Right cardiac atrium (tissue), 5 donors: ENCODE data around the gene UBE2V1. TPM values are rescaled to one million over a fixed set of nuclear protein-coding genes. Genes with fewer than 3 reads are reported as not detected.
"Not testable (repeated sequence)": the region's sequence is repeated elsewhere in the genome, so short reads cannot be mapped to it uniquely, and the experiment has no call there.

Experiments
- ATAC-seq, 2 donors: fragments of 200-7000 bp; cut with Tn5 transposase; one replicate each; pipeline versions ENCODE4 v1.8.0 to v1.9.1; 2020; ENCODE audit warnings: moderate library complexity in 2 of 2, mild to moderate bottlenecking in 1 of 2
- DNase-seq, 3 donors: peaks; one replicate each; pipeline ENCODE4 v3.0.0-alpha.2; 2020
- H3K27ac ChIP-seq: one replicate; pipeline ENCODE4 v1.5.1; 2013; ENCODE audit warnings: mild to moderate bottlenecking, low read length, control low read depth, moderate library complexity
- H3K27me3 ChIP-seq: one replicate; pipeline ENCODE4 v1.6.1; 2013; ENCODE audit not compliant: control insufficient read depth, insufficient read depth
- H3K4me1 ChIP-seq: one replicate; pipeline ENCODE4 v1.6.1; 2013; ENCODE audit warnings: low read length; ENCODE audit not compliant: control insufficient read depth, insufficient read depth
- H3K4me3 ChIP-seq: one replicate; pipeline ENCODE4 v1.5.1; 2013; ENCODE audit warnings: low read length, control low read depth
- H3K9me3 ChIP-seq: one replicate; pipeline ENCODE4 v1.6.1; 2013; ENCODE audit warnings: low read length; ENCODE audit not compliant: control insufficient read depth
- WGBS: extraction: QIAGEN DNeasy Blood & Tissue Kit; methylation state at CpG from one replicate; pipeline ENCODE4 v1.1.7; 2013; 5-methylcytosine and 5-hydroxymethylcytosine counted together
- intact Hi-C, 4 donors: fragments of 100-400 bp; cut with DNase I; formaldehyde crosslinking; loops; one replicate each; pipeline versions ENCODE4 v1.11.0 to v1.14.0; 2022 to 2023
- polyA plus RNA-seq: library from polyadenylated mRNA; stranded (reverse); fragments of 200-250 nt; gene quantifications from one replicate; pipeline ENCODE4 v1.2.3, GENCODE V29; 2013
- total RNA-seq, 4 donors: library from RNA; stranded (reverse); fragmentation: NEBNext Ultra II Directional; extraction: Animal tissue kit (Norgen Biotek cat#: 25700); gene quantifications; one replicate each; pipeline ENCODE4 v1.2.1, GENCODE V29; 2021
- donor health status: healthy with polysubstance abuse.
- donor health status: DM: no; HTN: yes; CAD: no.
- donor health status: DM: no; HTN: no; CAD: no.
- donor health status: DM: no; HTN: yes; CAD: no; lungs with severe emphysema.
- donor health status: DM: yes; HTN: yes; CAD: no.

The UBE2V1 gene
- total and polyA plus RNA-seq, 5 donors: 86.0 to 120 (median 89.0) TPM

DNA sequence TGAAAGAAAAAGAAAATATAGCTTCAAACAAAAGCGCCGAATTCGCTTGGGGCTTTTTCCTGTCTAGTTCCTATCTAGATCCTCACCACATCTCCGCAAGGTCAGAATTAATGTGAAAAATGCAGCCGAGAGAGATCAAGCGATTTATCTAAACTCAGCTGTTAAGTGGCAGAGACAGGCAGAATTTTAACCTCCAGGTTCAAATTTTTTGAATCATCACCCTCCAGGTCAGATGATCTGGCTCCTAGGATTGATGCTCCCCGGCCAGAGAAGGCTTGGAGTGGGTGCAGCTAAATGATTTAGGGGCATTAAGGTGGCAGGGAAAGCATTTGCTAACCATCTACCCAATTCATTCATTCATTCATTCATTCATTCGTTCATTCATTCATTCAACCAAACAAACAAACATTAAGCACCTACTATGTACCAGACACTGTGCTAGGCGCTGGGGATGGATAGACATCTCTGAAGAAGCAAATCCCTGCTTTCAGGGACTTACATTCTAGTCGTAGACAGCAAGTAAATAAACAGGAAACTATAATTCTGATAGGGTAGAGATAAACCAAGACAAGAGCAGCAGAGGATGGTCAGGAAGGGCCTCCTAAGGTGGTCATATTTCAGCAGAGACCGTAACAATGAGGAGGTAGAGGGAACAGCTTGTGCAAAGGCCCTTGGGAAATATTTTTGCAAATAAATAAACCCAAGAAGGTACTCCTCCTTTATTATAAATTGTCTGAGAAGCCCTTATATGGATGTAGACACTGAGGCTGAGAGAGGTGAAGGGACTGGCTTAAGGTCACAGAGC is 672 bp upstream of the UBE2V1 start:
- no peaks in the 10 kb centered on the region for H3K9me3 ChIP-seq
- 18% methylated on average over 11 of the region's 11 CpGs for WGBS
- intact Hi-C loops: no loop called here
- peak overlapping the region; percentile 99 for H3K4me3 ChIP-seq
- H3K27ac ChIP-seq: peak overlapping the region; percentile 100
- ATAC-seq (no peak), DNase-seq (no peak)
- no peaks in the 10 kb centered on the region for H3K27me3 ChIP-seq
- peaks cover 24% of the 10 kb centered on the region for H3K4me1 ChIP-seq

DNA sequence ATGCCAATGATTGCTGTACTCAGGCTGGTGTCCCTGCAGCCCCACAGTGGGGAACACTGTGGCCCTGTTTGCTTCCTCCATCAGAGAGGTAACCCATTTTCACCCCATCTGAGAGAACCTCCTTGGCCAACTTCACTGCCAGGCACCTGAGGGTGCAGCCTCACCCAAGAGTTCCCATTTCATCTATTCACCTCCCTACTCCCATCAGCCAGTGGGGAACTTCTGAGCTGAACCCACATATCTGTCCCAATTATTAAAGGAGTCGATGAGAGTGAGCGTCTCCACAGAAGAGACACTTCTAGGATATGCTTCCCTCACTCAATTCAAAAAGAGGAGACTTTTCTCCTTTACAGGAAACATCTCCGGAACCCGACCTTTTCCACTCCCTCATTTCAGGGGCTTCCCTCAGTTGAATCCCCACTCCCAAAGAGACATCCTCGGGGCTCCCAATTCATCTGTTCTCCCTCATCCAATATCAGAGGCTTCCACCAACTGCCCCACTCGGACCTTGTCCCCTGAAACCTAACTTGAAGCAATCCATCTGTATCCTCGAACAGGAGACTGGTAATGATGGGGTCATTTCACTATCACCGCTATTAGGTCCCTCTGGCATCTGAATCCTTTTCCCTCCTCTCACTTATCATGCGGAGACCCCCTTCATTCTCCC is 988 bp downstream of the UBE2V1 start:
- Histone ChIP-seq H3K9me3 (no peaks in the 10 kb centered on the region), H3K4me1 (peaks cover 37% of the 10 kb centered on the region), H3K4me3 (peak overlapping the region; percentile 99), H3K27me3 (no peaks in the 10 kb centered on the region), H3K27ac (peak overlapping the region; percentile 100)
- DNase-seq (no peak), ATAC-seq (no peak)
- WGBS: 9% methylated on average over 9 of the region's 9 CpGs
- intact Hi-C loops: no loop called here

DNA sequence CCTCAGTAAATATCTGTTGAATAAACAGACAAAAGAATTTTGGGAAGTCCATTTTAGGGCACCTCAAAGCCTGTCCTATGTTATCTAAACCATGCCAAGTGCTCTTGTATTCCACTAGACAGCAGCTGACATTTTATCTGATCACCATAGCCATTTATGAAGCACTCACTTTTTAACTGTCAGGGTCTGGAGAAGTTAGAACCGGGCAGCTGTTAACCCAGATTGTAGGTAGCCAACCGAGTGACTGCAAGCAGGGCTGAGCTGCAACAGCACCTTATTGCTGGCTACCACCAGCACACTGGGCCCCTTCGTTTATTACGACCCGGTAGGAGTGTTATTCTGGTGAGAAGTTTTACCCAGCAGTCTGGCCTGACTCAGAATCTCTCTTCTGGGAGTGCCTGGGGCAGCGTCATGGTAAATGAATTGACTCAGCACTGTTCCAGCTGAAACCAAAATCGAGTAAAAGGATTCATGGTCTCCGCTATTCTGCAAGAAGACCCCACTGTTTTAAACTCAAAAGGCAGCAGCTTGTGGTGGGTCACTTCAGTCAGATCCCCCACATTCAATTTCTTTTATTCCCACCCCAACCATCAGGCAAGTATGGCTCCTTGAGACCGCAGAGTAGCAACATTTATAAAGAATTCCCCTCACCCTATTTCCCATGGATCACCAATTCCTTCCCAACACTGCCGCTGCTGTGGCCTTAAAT is 1.7 kb downstream of the UBE2V1 start:
- Histone ChIP-seq H3K4me1 (peaks cover 36% of the 10 kb centered on the region), H3K27ac (peak overlapping the region; percentile 100), H3K27me3 (no peaks in the 10 kb centered on the region), H3K4me3 (peak overlapping the region; percentile 99), H3K9me3 (no peaks in the 10 kb centered on the region)
- WGBS: 46% methylated on average over 10 of the region's 10 CpGs
- no peak for DNase-seq
- intact Hi-C loops: no loop called here
- no peak for ATAC-seq

DNA sequence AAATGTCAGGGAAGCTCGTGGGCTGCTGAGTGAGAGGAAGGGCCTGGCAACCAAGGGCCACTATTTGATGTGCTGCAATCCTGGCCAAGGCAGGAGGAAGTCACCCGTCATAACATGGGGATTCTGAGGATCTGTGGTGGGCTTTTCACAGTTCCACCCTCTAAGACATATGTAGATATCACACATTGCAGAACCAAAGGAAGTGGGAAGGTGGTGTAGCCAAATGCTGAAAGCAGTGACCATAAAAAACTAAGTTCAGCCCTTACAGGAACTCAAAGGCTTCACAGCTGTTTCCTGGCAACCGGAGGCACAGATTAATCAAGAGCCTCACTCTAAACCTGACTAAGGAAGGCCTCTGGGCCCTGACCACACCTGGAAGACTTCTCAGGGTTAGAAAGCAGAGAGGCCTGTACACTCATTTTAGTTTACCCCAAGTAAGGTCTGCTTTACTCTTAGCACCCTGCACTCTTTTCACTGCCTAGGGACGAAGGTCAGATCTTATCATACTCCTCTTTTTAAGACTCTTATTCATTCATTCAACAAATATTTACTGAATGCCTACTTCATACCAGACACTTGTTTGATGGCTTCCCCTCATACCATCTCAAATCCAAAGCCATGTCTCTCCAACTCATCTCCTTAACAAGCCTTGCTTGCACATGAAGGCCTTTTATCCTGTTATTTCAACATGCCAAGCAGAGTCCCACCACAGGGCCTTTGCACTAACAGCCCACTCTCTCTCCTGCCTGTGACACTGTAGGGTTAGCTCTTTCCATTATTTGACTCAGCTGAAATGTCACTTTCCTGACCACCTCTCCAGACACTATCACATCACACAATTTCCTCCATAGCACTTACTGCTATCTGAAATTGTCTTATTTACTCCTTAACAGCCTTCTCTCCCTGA is 2.6 kb downstream of the UBE2V1 start:
- intact Hi-C loops: no loop called here
- Histone ChIP-seq H3K27ac (peak overlapping the region; percentile 41), H3K4me1 (peaks cover 35% of the 10 kb centered on the region), H3K27me3 (no peaks in the 10 kb centered on the region), H3K9me3 (no peaks in the 10 kb centered on the region), H3K4me3 (no peak overlapping the region)
- ATAC-seq (no peak), DNase-seq (no peak)
- WGBS: 23% methylated on average over 4 of the region's 4 CpGs

DNA sequence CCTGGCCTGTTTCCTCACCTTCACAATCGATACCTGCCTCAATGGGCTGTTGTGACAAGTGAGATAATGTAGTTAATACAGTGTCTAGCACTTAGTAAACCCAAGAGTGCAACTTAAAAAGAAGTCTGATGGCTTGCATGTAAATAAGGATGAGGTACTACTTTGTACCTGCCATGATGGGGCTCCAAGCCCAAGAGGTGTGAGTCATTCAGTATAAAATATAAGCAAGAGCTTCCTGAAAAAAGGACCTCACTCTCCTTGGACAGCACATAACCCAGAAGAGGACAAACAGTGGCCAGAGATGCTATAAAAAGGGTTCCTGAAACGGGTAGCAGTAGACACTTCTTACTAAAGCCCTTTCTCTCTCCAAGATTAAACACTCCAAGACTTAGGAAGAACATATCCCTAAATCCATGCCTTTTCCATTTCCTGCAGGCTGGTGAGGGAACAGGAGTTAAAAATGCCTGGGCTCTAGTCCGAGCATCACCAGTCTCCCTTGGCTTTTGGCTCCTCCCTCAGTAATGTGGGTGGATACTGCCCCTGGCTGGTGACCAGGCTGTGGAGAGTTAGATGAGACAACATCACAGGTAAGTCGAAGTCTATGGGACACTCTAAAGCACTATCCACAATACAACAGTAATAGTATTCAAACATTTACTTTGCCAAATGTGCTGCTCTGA is 4.3 kb downstream of the UBE2V1 start:
- 49% methylated on average over 4 of the region's 4 CpGs for WGBS
- DNase-seq (no peak), ATAC-seq (no peak)
- intact Hi-C loops: no loop called here
- no peak overlapping the region for H3K4me3 ChIP-seq
- peaks cover 35% of the 10 kb centered on the region for H3K4me1 ChIP-seq
- H3K27ac ChIP-seq: no peak overlapping the region
- H3K27me3 ChIP-seq: no peaks in the 10 kb centered on the region
- H3K9me3 ChIP-seq: no peaks in the 10 kb centered on the region

DNA sequence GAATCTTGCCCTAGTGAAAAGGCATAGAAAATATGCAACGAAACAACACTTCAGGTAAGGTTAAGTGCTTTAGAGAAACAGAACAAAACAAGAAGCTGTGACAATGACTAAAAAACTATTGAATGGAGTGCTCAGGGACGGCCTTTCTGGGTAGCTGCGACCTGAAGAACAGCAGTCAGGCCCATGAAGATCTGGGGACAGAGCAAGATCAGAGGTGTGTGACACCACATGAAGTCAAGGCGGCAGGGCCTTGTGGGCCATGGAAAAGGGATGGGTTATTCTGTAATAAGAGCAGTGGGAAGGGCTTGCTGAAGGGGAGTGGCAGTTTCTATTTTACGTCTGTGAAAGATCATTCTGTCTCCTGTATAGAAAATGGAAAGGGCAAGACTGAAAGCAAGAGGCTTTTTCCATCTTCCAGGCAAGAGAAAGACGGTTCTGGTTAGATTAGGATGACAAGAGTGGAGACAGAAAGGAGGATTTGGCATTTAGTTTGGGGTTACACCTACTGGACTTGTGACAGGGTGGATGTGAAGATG is 5.1 kb downstream of the UBE2V1 start:
- Histone ChIP-seq H3K9me3 (no peaks in the 10 kb centered on the region), H3K4me3 (no peak overlapping the region), H3K27ac (no peak overlapping the region), H3K27me3 (no peaks in the 10 kb centered on the region), H3K4me1 (peaks cover 35% of the 10 kb centered on the region)
- ATAC-seq (no peak), DNase-seq (no peak)
- intact Hi-C loops: no loop called here
- WGBS: 59% methylated on average over 6 of the region's 6 CpGs

DNA sequence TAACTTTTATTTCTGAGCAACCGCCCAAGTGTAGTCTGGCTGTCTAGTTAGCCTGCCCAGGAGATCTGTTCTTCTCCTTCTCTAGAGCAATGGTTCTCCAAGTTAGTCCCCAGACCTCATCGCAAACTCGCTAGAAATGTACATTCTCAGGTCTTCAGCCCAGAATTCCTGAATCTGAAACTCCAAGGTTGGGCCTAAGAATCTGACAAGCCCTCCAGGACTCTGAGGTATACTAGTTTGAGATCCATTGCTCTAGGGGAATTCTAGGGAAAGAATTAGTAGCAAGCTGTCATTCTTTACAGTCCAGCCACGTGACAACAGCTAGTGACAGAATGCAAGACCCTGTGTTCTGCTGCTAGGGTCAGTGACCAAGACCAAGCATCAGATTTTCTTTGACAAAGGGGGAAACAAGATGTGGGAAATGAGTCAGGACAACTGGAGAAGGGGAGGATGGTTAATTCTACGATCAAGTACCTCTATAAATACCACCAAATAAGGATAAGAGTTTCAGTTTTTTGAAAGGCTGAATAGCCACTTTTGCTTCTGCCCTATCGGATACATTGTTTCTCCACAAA is 5.8 kb downstream of the UBE2V1 start:
- H3K27ac ChIP-seq: no peak overlapping the region
- H3K27me3 ChIP-seq: no peaks in the 10 kb centered on the region
- ATAC-seq (no peak), DNase-seq (no peak)
- H3K4me3 ChIP-seq: no peak overlapping the region
- H3K9me3 ChIP-seq: no peaks in the 10 kb centered on the region
- H3K4me1 ChIP-seq: peaks cover 35% of the 10 kb centered on the region
- 75% methylated on average over 6 of the region's 6 CpGs for WGBS
- intact Hi-C loops: no loop called here

DNA sequence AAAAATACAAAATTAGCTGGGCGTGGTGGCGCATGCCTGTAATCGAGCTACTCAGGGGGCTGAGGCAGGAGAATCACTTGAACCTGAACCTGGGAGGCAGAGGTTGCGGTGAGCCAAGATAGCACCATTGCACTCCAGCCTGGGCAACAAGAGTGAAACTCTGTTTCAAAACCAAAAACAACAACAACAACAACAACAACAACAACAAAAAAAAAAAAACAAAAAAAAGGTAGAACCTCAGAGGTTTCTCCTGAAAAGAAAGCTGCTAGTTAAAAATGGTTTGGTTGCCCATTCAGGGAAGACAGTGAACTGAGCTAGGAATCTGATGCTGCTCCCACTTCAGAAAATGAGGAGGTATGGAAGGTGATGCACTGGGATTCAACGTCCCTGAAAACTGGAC is 6.3 kb downstream of the UBE2V1 start:
- DNase-seq, H3K27me3 ChIP-seq, H3K27ac ChIP-seq, ATAC-seq, intact Hi-C loops, H3K4me3 ChIP-seq, H3K9me3 ChIP-seq: not testable (repeated sequence)
- H3K4me1 ChIP-seq: peaks cover 36% of the 10 kb centered on the region
- 86% methylated on average over 5 of the region's 5 CpGs for WGBS

DNA sequence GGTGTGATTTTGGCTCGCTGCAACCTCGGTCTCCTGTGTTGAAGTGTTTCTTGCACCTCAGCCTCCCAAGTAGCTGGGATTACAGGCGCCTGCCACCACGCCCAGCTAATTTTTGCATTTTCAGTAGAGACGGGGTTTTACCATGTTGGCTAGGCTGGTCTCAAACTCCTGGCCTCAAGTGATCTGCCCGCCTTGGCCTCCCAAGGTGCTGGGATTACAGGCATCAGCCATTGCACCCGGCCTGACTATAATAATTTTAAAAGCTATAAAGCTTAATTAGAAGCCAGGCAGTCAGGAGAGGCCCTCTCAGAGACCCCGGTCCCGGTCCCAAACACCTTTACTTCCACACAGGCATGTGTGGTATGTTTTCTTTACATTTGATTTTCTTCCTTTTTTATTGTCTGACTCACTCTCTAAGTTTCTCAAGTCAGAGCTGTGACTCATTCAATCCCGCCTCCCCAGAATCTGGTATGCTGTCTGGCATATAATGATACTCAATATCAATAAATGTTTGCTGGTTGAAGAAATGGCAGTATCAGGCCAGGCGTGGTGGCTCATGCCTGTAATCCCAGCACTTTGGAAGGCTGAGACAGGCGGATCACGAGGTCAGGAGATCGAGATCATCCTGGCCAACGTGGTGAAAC is 9.4 kb downstream of the UBE2V1 start:
- not testable (repeated sequence) for H3K27me3 ChIP-seq

More for the DNA sequence above, 9.4 kb downstream of the UBE2V1 start:
- ATAC-seq, intact Hi-C loops, H3K4me3 ChIP-seq, DNase-seq, H3K27ac ChIP-seq, H3K9me3 ChIP-seq: not testable (repeated sequence)
- peaks cover 17% of the 10 kb centered on the region for H3K4me1 ChIP-seq
- WGBS: 89% methylated on average over 15 of the region's 15 CpGs
